NT2/D1 (cell line): ENCODE data around the gene AVEN.

Source experiments
- SUZ12 ChIP-seq: IDR thresholded peaks from 2 replicates; pipeline ENCODE4 v1.6.1; 2011; ENCODE audit not compliant: insufficient read length, insufficient read depth; ENCODE audit errors: extremely low read depth
- YY1 ChIP-seq: IDR thresholded peaks from 2 replicates; pipeline ENCODE4 v1.6.1; 2011; ENCODE audit not compliant: insufficient read length, insufficient read depth
- ZNF274 ChIP-seq: IDR thresholded peaks from 2 replicates; pipeline ENCODE4 v1.6.1; 2011; ENCODE audit warnings: mild to moderate bottlenecking, low read depth, low read length

- TF ChIP-seq ZNF274 (no peak), YY1 (no peak), SUZ12 (no peak)
Measured at GRCh38 chr15:33830351-33830750, 208.7 kb downstream of the AVEN start.
